Right lobe of liver (tissue), 6 donors: ENCODE results near the gene RGMB. TPM values are rescaled to one million over a fixed set of nuclear protein-coding genes. Genes with fewer than 3 reads are reported as not detected.

Experiments used
- ATAC-seq, 4 donors: fragments of 200-7000 bp; cut with Tn5 transposase; one replicate each; pipeline ENCODE4 v1.9.1; 2020; ENCODE audit warnings: mild to moderate bottlenecking in 4 of 4, moderate library complexity in 4 of 4
- DNase-seq, 3 donors: peaks; one replicate each; pipeline ENCODE4 v3.0.0-alpha.2; 2020
- H3K27ac ChIP-seq, 3 donors: fragments of 200-600 bp; one replicate each; pipeline ENCODE4 v1.8.0; 2022
- H3K27me3 ChIP-seq, 2 donors: fragments of 200-600 bp; one replicate each; pipeline ENCODE4 v1.8.0; 2022
- H3K36me3 ChIP-seq, 4 donors: fragments of 200-600 bp; sonication (generic) in 1 of 4; one replicate each; pipeline versions ENCODE4 v1.5.1 to v1.8.0; 2017 to 2022; ENCODE audit warnings: control low read depth in 1 of 4
- H3K4me1 ChIP-seq, 4 donors: fragments of 200-600 bp; sonication (generic) in 1 of 4; one replicate each; pipeline versions ENCODE4 v1.5.1 to v1.8.0; 2017 to 2022; ENCODE audit warnings: control low read depth in 1 of 4
- H3K4me3 ChIP-seq, 3 donors: fragments of 200-600 bp; one replicate each; pipeline ENCODE4 v1.8.0; 2022
- H3K9me3 ChIP-seq, 4 donors: fragments of 200-600 bp; sonication (generic) in 1 of 4; one replicate each; pipeline versions ENCODE4 v1.5.1 to v1.8.0; 2017 to 2022; ENCODE audit warnings: control low read depth in 1 of 4
- POLR2A ChIP-seq: fragments of 450-650 bp; IDR thresholded peaks from one replicate; pipeline ENCODE4 v1.6.1; 2017; ENCODE audit warnings: antibody characterized with exemption, mild to moderate bottlenecking
- WGBS: methylation state at CpG from one replicate; pipeline ENCODE4 v1.1.6; 2018; ENCODE audit warnings: low coverage, low lambda C conversion rate; ENCODE audit not compliant: insufficient coverage; ENCODE audit errors: missing lambda C conversion rate; 5-methylcytosine and 5-hydroxymethylcytosine counted together
- intact Hi-C, 2 donors: fragments of 100-400 bp; cut with DNase I; formaldehyde crosslinking; loops; one replicate each; pipeline versions ENCODE4 v1.11.2 to v1.14.1; 2022
- total RNA-seq, 6 experiments: library from RNA; depleted of rRNA in 2 of 6; stranded (reverse); fragments of >200 nt in 2 of 6; fragmentation: NEBNext Ultra II Directional in 3 of 6; extraction: Animal tissue kit (Norgen Biotek cat#: 25700) in 3 of 6; gene quantifications; one replicate each; pipeline versions ENCODE4 v1.1.0 to v1.2.4, GENCODE V29; 2016 to 2023
- TF ChIP-seq, protein P1 (sequence below), 4 donors: fragments of 200-600 bp in 3 of 4; fragments of 450-650 bp in 1 of 4; IDR thresholded peaks; one replicate each; pipeline versions ENCODE4 v1.5.1 to v1.8.0; 2016 to 2022; ENCODE audit warnings: antibody characterized with exemption in 4 of 4, mild to moderate bottlenecking in 2 of 4
- donor health status: DM: no; HTN: yes; CAD: no.
- donor health status: DM: no; HTN: no; CAD: no.
- donor health status: DM: no; HTN: no; CAD: no.
- donor health status: DM: no; HTN: yes; CAD: no.
- donor health status: DM: no; HTN: yes; CAD: no.

The RGMB gene
- total RNA-seq, 6 experiments from 2014 or later, result 4.5 to 10.5 (median 5.1) TPM

DNA sequence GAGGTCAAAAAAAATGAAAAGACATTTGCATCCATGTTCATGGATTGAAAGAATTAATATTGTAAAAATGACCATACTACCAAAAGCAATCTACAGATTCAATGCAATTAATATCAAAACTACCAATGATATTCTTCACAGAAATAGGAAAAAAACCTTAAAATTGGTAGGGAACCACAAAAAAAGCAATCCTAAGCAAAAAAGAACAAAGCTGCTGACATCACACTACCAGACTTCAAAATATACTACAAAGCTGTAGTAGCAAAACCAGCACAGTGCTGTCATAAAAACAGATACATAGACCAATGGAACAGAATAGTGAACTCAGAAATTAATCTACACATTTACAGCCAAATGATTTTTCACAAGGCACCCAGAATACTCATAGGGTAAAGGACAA, 34.3 kb downstream of the RGMB start:
- no peak overlapping the region for H3K4me3 ChIP-seq
- no peaks in the 10 kb centered on the region for H3K4me1 ChIP-seq
- no peaks in the 10 kb centered on the region for H3K27me3 ChIP-seq
- intact Hi-C loops, result no loop called here
- DNase-seq, result no peak
- H3K36me3 ChIP-seq, result no peaks in the 10 kb centered on the region
- peaks cover 0 to 15% (median 5%) of the 10 kb centered on the region in 4 donors for H3K9me3 ChIP-seq
- H3K27ac ChIP-seq, result no peak overlapping the region
- TF ChIP-seq, protein P1, sequence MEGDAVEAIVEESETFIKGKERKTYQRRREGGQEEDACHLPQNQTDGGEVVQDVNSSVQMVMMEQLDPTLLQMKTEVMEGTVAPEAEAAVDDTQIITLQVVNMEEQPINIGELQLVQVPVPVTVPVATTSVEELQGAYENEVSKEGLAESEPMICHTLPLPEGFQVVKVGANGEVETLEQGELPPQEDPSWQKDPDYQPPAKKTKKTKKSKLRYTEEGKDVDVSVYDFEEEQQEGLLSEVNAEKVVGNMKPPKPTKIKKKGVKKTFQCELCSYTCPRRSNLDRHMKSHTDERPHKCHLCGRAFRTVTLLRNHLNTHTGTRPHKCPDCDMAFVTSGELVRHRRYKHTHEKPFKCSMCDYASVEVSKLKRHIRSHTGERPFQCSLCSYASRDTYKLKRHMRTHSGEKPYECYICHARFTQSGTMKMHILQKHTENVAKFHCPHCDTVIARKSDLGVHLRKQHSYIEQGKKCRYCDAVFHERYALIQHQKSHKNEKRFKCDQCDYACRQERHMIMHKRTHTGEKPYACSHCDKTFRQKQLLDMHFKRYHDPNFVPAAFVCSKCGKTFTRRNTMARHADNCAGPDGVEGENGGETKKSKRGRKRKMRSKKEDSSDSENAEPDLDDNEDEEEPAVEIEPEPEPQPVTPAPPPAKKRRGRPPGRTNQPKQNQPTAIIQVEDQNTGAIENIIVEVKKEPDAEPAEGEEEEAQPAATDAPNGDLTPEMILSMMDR (IDR thresholded peaks at IDR 0.05), result no peak
- TF ChIP-seq POLR2A, result no peak
- ATAC-seq, result no peak

DNA sequence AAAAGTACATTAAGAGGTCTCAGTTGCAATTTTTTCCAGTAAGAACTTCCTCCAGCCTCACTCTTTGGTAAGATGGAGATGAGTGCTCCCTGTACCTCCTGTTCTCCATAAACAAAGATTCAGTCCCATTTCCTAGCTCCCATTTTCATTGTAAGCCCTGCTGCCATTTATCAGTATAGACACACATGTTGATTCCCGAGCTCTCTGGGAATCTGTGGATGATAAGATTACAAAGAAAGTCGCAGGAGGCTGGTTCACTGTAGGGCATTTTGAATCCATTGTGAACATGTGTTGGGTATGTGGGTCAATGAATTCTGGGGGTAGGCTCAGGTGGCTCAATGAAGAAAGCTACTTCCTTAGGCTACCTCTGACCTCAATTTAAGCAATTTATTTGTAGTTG, 36.7 kb downstream of the RGMB start:
- ATAC-seq (no peak), DNase-seq (no peak)
- Histone ChIP-seq H3K27me3 (no peaks in the 10 kb centered on the region), H3K36me3 (no peaks in the 10 kb centered on the region), H3K4me3 (no peak overlapping the region), H3K27ac (no peak overlapping the region), H3K4me1 (no peaks in the 10 kb centered on the region), H3K9me3 (peaks cover 0 to 15% (median 5%) of the 10 kb centered on the region in 4 donors)
- intact Hi-C loops, result no loop called here
- TF ChIP-seq, protein P1 (IDR thresholded peaks at IDR 0.05), result no peak
- no peak for TF ChIP-seq POLR2A
- WGBS, result 27% methylated on average over 2 of the region's 2 CpGs

DNA sequence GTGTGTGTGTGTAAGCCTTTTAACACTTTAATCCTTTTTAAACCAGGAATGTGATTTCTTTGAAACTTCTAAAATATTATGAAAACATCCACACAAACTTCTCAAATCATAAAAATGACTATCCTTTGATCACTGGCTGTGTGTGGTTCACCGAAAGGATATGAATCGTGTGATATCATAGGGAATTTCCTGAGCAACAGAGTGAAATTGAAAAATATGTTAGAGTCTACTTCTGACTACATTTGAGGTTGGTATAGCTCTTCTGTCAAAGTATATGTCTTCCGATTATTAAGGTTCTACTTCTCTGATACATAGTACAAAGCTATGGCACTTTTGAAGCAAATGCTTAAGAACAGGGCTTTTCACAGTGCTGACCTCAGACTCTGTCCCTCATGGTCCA, 40.3 kb downstream of the RGMB start:
- WGBS, result 67% methylated on average over 3 of the region's 3 CpGs
- no peak overlapping the region for H3K27ac ChIP-seq
- ATAC-seq, result no peak
- H3K36me3 ChIP-seq, result no peaks in the 10 kb centered on the region
- no peaks in the 10 kb centered on the region for H3K4me1 ChIP-seq
- TF ChIP-seq, protein P1 (IDR thresholded peaks at IDR 0.05), result no peak
- no peak for TF ChIP-seq POLR2A
- H3K9me3 ChIP-seq, result no peaks in the 10 kb centered on the region
- DNase-seq, result no peak
- H3K4me3 ChIP-seq, result no peak overlapping the region
- H3K27me3 ChIP-seq, result no peaks in the 10 kb centered on the region
- intact Hi-C loops, result no loop called here

DNA sequence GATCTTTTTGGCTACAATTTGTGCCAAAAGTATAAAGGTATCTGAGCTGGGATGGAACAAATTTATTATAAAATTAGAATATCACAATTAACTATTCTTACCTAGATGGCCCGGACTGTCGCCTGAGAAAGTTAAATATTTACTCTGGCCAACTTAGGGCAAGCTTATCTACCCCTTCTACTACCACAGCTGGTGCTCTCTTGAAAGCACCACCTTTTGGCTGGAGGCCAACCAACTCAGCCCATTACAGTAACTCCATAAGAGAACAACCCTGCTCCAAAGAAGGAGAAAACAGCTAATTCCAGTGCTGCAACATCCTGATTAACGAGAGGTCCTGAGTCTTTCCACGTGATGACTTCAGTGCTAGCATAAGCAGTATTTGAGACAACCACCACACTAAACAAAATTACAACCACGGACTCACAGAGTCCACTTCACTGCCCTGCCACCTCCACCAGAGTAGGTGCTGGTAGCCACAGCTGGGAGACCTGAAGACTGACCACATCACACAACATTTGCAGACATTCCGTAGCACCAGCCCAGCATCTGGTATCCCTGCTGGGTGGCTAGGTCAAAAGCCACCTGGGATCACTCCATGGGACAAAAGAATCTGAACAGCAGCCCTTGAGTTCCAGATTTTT, 43.2 kb downstream of the RGMB start:
- WGBS, result 53% methylated on average over 5 of the region's 6 CpGs

More for the DNA sequence above, 43.2 kb downstream of the RGMB start:
- Histone ChIP-seq H3K27me3 (no peaks in the 10 kb centered on the region), H3K9me3 (no peaks in the 10 kb centered on the region), H3K4me3 (no peak overlapping the region), H3K27ac (no peak overlapping the region), H3K4me1 (no peaks in the 10 kb centered on the region), H3K36me3 (no peaks in the 10 kb centered on the region)
- intact Hi-C loops, result no loop called here
- DNase-seq (peak in 1 of 3 donors; percentile 37), ATAC-seq (peak in 1 of 4 donors; percentile 42)
- TF ChIP-seq, protein P1 (IDR thresholded peaks at IDR 0.05), result no peak
- no peak for TF ChIP-seq POLR2A
